ENCODE results near the gene SYNGR1.
A peak's percentile ranks its signal among the peaks of the same experiment; 100 is the strongest.

Gene SYNGR1

DNA sequence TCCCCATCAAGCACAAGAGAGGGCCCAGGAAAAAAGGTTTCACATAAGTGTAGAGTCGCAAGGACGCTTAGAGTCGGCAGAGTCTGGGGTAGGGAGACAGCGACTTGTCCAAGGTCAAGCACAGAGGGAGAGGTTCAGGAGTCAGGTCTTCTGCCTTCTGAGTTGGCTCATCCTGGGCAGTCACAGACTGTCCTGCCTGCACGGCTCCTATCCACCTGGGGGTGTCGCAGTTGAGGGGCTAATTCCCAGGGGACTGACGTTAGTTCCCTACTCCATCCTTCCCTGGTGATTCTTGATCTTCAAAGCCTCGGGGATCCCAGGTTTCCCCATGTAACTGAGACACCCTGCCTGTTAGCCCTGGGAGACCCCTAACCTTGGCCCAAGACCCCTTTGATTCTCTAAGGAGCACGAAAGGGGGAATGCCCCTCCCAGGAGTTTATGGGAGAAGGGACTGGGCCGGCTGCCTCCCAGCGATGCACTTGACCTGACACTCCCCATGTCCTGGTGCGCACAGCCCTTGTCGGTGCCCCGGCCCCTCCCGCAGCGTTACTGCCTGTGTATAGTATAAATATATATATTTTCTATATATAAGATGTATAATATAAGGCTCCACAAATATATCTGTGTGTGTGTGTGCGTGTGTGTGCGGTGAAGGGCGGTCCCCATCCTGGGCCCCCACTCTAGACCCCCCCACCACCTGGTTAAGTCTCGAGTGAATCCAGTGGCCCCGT, 35.1 kb downstream of the SYNGR1 start:
- H3K9me3 ChIP-seq (ENCODE audit: control insufficient read depth, low read length), result no peaks in the 10 kb centered on the region
- 59 to 60% methylated on average over 15 to 16 of the region's 21 CpGs for WGBS, 2 experiments
- H3K27me3 ChIP-seq (ENCODE audit: control insufficient read depth, insufficient read depth, low read length, poor library complexity, severe bottlenecking), result peaks cover 21% of the 10 kb centered on the region

GRCh38 chr22:39388261-39389011, 38.6 kb downstream of the SYNGR1 start:
- Histone ChIP-seq H3K9me3 (ENCODE audit: control insufficient read depth, low read length) (no peaks in the 10 kb centered on the region), H3K36me3 (ENCODE audit: control insufficient read depth, insufficient read depth, low read length) (no peaks in the 10 kb centered on the region), H3K4me3 (ENCODE audit: insufficient read depth, low read depth, low read length) (peak overlapping the region; percentile 50), H3K4me1 (ENCODE audit: control insufficient read depth, insufficient read depth, low read length) (no peaks in the 10 kb centered on the region), H3K27me3 (ENCODE audit: control insufficient read depth, insufficient read depth, low read length, poor library complexity, severe bottlenecking) (peaks cover 26% of the 10 kb centered on the region), H3K27ac (ENCODE audit: insufficient read depth, low read depth, low read length, poor library complexity, severe bottlenecking) (no peak overlapping the region)
- WGBS, 2 experiments, result 3 to 5% methylated on average over 56 of the region's 56 CpGs

More for the DNA sequence above, 35.1 kb downstream of the SYNGR1 start:
- Histone ChIP-seq H3K27ac (ENCODE audit: insufficient read depth, low read depth, low read length, poor library complexity, severe bottlenecking) (no peak overlapping the region), H3K36me3 (ENCODE audit: control insufficient read depth, insufficient read depth, low read length) (no peaks in the 10 kb centered on the region), H3K4me1 (ENCODE audit: control insufficient read depth, insufficient read depth, low read length) (no peaks in the 10 kb centered on the region), H3K4me3 (ENCODE audit: insufficient read depth, low read depth, low read length) (no peak overlapping the region)

GRCh38 chr22:39389420-39389819, 39.6 kb downstream of the SYNGR1 start:
- no peaks in the 10 kb centered on the region for H3K36me3 ChIP-seq (ENCODE audit: control insufficient read depth, insufficient read depth, low read length)
- WGBS, 2 experiments, result 81 to 83% methylated on average over 11 of the region's 11 CpGs
- H3K27ac ChIP-seq (ENCODE audit: insufficient read depth, low read depth, low read length, poor library complexity, severe bottlenecking), result no peak overlapping the region
- H3K4me3 ChIP-seq (ENCODE audit: insufficient read depth, low read depth, low read length), result no peak overlapping the region
- H3K9me3 ChIP-seq (ENCODE audit: control insufficient read depth, low read length), result no peaks in the 10 kb centered on the region
- no peaks in the 10 kb centered on the region for H3K4me1 ChIP-seq (ENCODE audit: control insufficient read depth, insufficient read depth, low read length)
- peaks cover 26% of the 10 kb centered on the region for H3K27me3 ChIP-seq (ENCODE audit: control insufficient read depth, insufficient read depth, low read length, poor library complexity, severe bottlenecking)

- Histone ChIP-seq H3K4me1 (ENCODE audit: control insufficient read depth, insufficient read depth, low read length) (no peaks in the 10 kb centered on the region), H3K36me3 (ENCODE audit: control insufficient read depth, insufficient read depth, low read length) (no peaks in the 10 kb centered on the region), H3K9me3 (ENCODE audit: control insufficient read depth, low read length) (no peaks in the 10 kb centered on the region), H3K27ac (ENCODE audit: insufficient read depth, low read depth, low read length, poor library complexity, severe bottlenecking) (no peak overlapping the region), H3K27me3 (ENCODE audit: control insufficient read depth, insufficient read depth, low read length, poor library complexity, severe bottlenecking) (peaks cover 26% of the 10 kb centered on the region), H3K4me3 (ENCODE audit: insufficient read depth, low read depth, low read length) (no peak overlapping the region)
- WGBS, 2 experiments, result 89 to 93% methylated on average over 9 of the region's 9 CpGs
Observed at GRCh38 chr22:39392341-39392948, 42.7 kb downstream of the SYNGR1 start.

- Histone ChIP-seq H3K4me1 (ENCODE audit: control insufficient read depth, insufficient read depth, low read length) (peaks cover 7% of the 10 kb centered on the region), H3K36me3 (ENCODE audit: control insufficient read depth, insufficient read depth, low read length) (no peaks in the 10 kb centered on the region), H3K27me3 (ENCODE audit: control insufficient read depth, insufficient read depth, low read length, poor library complexity, severe bottlenecking) (peaks cover 3% of the 10 kb centered on the region), H3K9me3 (ENCODE audit: control insufficient read depth, low read length) (no peaks in the 10 kb centered on the region), H3K27ac (ENCODE audit: insufficient read depth, low read depth, low read length, poor library complexity, severe bottlenecking) (no peak overlapping the region), H3K4me3 (ENCODE audit: insufficient read depth, low read depth, low read length) (no peak overlapping the region)
- WGBS, 2 experiments, result 89% methylated on average over 11 of the region's 11 CpGs
Observed at GRCh38 chr22:39395936-39396796, 46.4 kb downstream of the SYNGR1 start.

DNA sequence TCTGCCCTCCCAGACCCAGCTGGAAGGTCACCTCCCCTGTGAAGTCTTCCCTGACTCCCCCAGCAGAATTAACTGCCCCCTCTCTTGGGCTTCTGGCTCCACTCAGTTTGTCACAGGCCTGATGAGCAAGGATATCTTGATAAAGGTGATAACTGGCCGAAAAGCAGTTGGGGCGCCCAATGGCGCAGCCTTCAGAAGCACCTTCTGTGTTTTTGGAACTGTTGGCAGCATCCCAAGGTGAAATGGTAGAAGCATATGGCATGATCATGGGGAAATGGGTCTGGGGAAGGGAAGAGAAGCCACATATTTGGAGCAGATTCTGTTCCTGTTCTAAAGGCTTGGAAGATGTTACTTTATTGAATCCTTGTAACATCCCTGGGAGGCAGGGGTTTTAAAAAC, 47.0 kb downstream of the SYNGR1 start:
- Histone ChIP-seq H3K4me3 (ENCODE audit: insufficient read depth, low read depth, low read length) (no peak overlapping the region), H3K27ac (ENCODE audit: insufficient read depth, low read depth, low read length, poor library complexity, severe bottlenecking) (no peak overlapping the region), H3K27me3 (ENCODE audit: control insufficient read depth, insufficient read depth, low read length, poor library complexity, severe bottlenecking) (no peaks in the 10 kb centered on the region), H3K4me1 (ENCODE audit: control insufficient read depth, insufficient read depth, low read length) (peaks cover 7% of the 10 kb centered on the region), H3K36me3 (ENCODE audit: control insufficient read depth, insufficient read depth, low read length) (no peaks in the 10 kb centered on the region), H3K9me3 (ENCODE audit: control insufficient read depth, low read length) (no peaks in the 10 kb centered on the region)
- WGBS, 2 experiments, result 91 to 96% methylated on average over 3 of the region's 3 CpGs

DNA sequence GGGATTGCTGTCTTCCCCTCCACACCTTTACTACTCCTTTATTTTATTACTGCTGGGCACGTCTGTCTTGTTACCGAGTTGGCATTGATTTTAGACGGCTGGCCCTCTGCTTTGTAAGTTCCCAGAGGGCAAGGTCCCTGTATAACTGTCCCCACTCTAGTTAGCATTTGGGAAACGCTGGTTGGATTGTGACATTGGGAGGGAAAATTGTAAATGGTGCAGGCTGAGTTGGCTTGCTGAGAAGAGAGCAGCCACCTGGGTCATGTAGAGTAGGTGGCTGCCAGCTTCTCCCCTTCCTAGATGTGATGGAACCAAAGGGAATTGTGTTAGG, 51.5 kb downstream of the SYNGR1 start:
- H3K27ac ChIP-seq (ENCODE audit: insufficient read depth, low read depth, low read length, poor library complexity, severe bottlenecking), result no peak overlapping the region
- peaks cover 7% of the 10 kb centered on the region for H3K4me1 ChIP-seq (ENCODE audit: control insufficient read depth, insufficient read depth, low read length)
- H3K27me3 ChIP-seq (ENCODE audit: control insufficient read depth, insufficient read depth, low read length, poor library complexity, severe bottlenecking), result no peaks in the 10 kb centered on the region
- no peak overlapping the region for H3K4me3 ChIP-seq (ENCODE audit: insufficient read depth, low read depth, low read length)
- H3K36me3 ChIP-seq (ENCODE audit: control insufficient read depth, insufficient read depth, low read length), result no peaks in the 10 kb centered on the region
- H3K9me3 ChIP-seq (ENCODE audit: control insufficient read depth, low read length), result no peaks in the 10 kb centered on the region
- WGBS, 2 experiments, result 90 to 97% methylated on average over 4 of the region's 4 CpGs

DNA sequence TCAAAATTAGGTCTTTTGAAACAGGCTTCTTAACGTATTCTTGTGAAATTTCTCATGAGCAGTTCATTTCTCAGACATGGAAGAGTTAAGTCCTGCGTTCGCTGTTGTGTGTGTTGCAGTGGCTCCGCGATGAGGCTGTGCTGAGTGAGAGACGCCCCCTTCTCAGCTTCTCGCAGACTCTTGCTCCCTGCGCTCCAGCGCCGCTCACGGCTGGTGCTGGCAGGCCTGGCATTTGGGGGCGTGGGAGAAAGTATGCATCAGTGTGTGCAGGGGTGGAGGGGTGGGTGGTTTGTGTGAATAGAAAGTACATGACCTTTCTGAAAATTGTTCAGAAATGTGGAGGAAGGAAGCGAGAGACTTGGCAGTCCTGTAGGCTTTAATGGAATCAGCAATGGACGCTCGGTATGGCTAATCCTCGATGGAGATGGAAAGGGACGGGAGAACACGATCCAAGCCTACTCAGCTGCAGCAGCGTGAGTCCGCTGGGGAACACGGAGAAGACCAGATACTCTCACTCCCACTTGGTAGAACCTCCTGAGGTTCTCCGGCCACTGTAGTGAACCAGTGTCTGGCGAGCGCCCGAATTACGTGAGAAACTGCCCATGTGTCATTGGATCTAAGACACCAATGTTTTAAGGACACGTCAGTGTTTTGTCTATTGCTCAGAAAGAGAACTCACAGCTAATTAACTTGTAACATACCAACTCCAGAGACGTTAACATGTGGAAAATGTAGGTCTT, 55.7 kb downstream of the SYNGR1 start:
- Histone ChIP-seq H3K27ac (ENCODE audit: insufficient read depth, low read depth, low read length, poor library complexity, severe bottlenecking) (no peak overlapping the region), H3K9me3 (ENCODE audit: control insufficient read depth, low read length) (no peaks in the 10 kb centered on the region), H3K4me3 (ENCODE audit: insufficient read depth, low read depth, low read length) (no peak overlapping the region), H3K4me1 (ENCODE audit: control insufficient read depth, insufficient read depth, low read length) (peaks cover 3% of the 10 kb centered on the region), H3K27me3 (ENCODE audit: control insufficient read depth, insufficient read depth, low read length, poor library complexity, severe bottlenecking) (no peaks in the 10 kb centered on the region), H3K36me3 (ENCODE audit: control insufficient read depth, insufficient read depth, low read length) (no peaks in the 10 kb centered on the region)
- WGBS, 2 experiments, result 90 to 91% methylated on average over 28 of the region's 28 CpGs

DNA sequence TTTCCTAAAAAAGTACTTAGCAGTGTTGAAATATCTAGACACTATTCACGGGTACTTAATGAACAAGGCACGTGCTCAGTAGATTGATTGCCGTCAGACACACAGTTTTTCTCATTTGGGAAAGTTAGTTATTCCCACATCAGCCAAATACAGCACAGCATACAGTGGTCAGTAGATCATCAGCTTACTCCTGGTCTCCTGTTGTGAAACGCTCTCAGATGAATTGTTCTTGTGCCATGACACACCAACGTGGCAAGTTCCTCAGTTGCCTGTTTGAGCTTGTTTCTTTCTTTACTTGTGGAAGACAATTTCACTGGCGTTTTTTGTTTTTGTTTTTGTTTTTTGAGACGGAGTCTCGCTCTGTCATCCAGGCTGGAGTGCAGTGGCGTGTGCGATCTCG, 58.4 kb downstream of the SYNGR1 start:
- no peaks in the 10 kb centered on the region for H3K36me3 ChIP-seq (ENCODE audit: control insufficient read depth, insufficient read depth, low read length)
- H3K27me3 ChIP-seq (ENCODE audit: control insufficient read depth, insufficient read depth, low read length, poor library complexity, severe bottlenecking), result no peaks in the 10 kb centered on the region
- H3K9me3 ChIP-seq (ENCODE audit: control insufficient read depth, low read length), result no peaks in the 10 kb centered on the region
- no peak overlapping the region for H3K27ac ChIP-seq (ENCODE audit: insufficient read depth, low read depth, low read length, poor library complexity, severe bottlenecking)
- 91 to 94% methylated on average over 11 of the region's 11 CpGs for WGBS, 2 experiments
- H3K4me3 ChIP-seq (ENCODE audit: insufficient read depth, low read depth, low read length), result no peak overlapping the region
- no peaks in the 10 kb centered on the region for H3K4me1 ChIP-seq (ENCODE audit: control insufficient read depth, insufficient read depth, low read length)

Measured in ectodermal cell (in vitro differentiated cells).